NT2/D1 (cell line): ENCODE measurements around the gene SLC17A4.

Experiments used
- SUZ12 ChIP-seq: IDR thresholded peaks from 2 replicates; pipeline ENCODE4 v1.6.1; 2011; ENCODE audit not compliant: insufficient read length, insufficient read depth; ENCODE audit errors: extremely low read depth
- YY1 ChIP-seq: IDR thresholded peaks from 2 replicates; pipeline ENCODE4 v1.6.1; 2011; ENCODE audit not compliant: insufficient read length, insufficient read depth
- ZNF274 ChIP-seq: IDR thresholded peaks from 2 replicates; pipeline ENCODE4 v1.6.1; 2011; ENCODE audit warnings: mild to moderate bottlenecking, low read depth, low read length

DNA sequence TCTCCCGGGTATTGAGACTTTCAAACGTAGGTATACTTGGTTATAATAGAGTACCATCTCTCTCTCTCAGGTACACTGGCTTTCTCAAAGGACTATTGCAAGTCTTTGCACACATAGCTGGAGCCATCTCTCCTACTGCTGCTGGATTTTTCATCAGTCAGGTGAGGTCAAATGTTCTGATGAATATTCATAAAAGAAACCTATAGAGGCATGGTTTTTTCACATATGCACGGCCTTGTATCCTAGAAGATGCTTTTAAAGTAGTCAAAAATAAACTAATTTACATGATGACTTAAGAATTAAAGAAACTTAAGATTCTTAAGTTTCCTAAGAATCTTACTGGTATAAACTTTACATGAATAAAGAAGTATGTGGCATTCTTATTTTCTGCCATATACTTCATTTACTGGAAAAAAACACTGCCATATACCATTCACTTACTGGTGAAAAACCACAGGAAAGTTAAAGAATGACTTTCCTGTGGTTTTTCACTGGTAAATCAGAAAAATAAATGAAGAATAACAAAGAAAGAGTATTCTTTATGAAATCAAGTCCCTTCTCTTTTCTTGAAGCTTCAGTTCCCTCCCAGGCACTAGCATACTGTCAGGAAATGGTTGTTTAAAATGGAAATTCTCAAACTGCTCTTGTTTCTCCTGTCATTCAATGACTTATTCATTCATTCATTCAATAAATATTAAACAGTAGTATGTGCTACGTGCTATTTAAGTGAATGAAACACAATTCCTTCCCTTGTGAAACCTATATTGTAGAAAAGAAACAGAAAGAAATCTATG, 23.5 kb downstream of the SLC17A4 start:
- TF ChIP-seq ZNF274: no peak
- no peak for TF ChIP-seq YY1
- TF ChIP-seq SUZ12: no peak
